ENCODE measurements around the gene ARL13B. TPM values are rescaled to one million over a fixed set of nuclear protein-coding genes. Genes with fewer than 3 reads are reported as not detected.

ARL13B gene
- total RNA-seq, 1 experiment from 2014 or later = 9.3 TPM

GRCh38 chr3:94093151-94093550, 113.2 kb downstream of the ARL13B start (continued):
- TF ChIP-seq FOXP4 (CRISPR knock-in tag; IDR thresholded peaks at IDR 0.05) = no peak
- no peak for TF ChIP-seq ZNF232 (CRISPR knock-in tag; IDR thresholded peaks at IDR 0.05)
- TF ChIP-seq ATF3 (CRISPR knock-in tag; conservative IDR thresholded peaks at IDR 0.05) = no peak
- no peak for TF ChIP-seq NR3C1 (CRISPR knock-in tag; conservative IDR thresholded peaks at IDR 0.05; ENCODE audit: low read depth)
- TF ChIP-seq RORB (CRISPR knock-in tag; IDR thresholded peaks at IDR 0.05) = no peak
- TF ChIP-seq MLX (CRISPR knock-in tag; IDR thresholded peaks at IDR 0.05) = no peak

- ATAC-seq = no peak
- ChIA-PET POLR2A (no interaction called here), CTCF (no interaction called here)
- no peaks in the 10 kb centered on the region for H3K27me3 Mint-ChIP-seq (ENCODE audit: low read depth)
- no peak overlapping the region for H3K27ac Mint-ChIP-seq
- H3K4me3 Mint-ChIP-seq = no peak overlapping the region
- no peaks in the 10 kb centered on the region for H3K4me1 Mint-ChIP-seq
- H3K9me3 Mint-ChIP-seq = no peaks in the 10 kb centered on the region
- H3K36me3 Mint-ChIP-seq = peaks cover 6% of the 10 kb centered on the region; the same call in 1 of the 2 replicates
- no peak for DNase-seq (ENCODE audit: low spot score)
- TF ChIP-seq FOXP1 (CRISPR knock-in tag; IDR thresholded peaks at IDR 0.05; ENCODE audit: borderline replicate concordance) (no peak), NR3C1 (CRISPR knock-in tag; conservative IDR thresholded peaks at IDR 0.05; ENCODE audit: low read depth) (no peak), E2F1 (CRISPR knock-in tag; IDR thresholded peaks at IDR 0.05) (no peak), E2F4 (CRISPR knock-in tag; IDR thresholded peaks at IDR 0.05; ENCODE audit: borderline replicate concordance, low read depth) (no peak), ETV6 (CRISPR knock-in tag; IDR thresholded peaks at IDR 0.05) (no peak), RELA (CRISPR knock-in tag; IDR thresholded peaks at IDR 0.05; ENCODE audit: borderline replicate concordance) (no peak)
Observed at GRCh38 chr3:94095111-94095510, 115.2 kb downstream of the ARL13B start.

- ChIA-PET POLR2A (no interaction called here), CTCF (interaction anchor here (0.8 kb wide), 1 partner anchor 29 kb away, joined by 3 read pairs; no protein-coding TSS in a partner anchor)
- H3K27ac Mint-ChIP-seq = no peak overlapping the region
- no peaks in the 10 kb centered on the region for H3K27me3 Mint-ChIP-seq (ENCODE audit: low read depth)
- DNase-seq (ENCODE audit: low spot score) (no peak), ATAC-seq (no peak)
- H3K4me3 Mint-ChIP-seq = no peak overlapping the region
- H3K4me1 Mint-ChIP-seq = no peaks in the 10 kb centered on the region
- peaks cover 6% of the 10 kb centered on the region; the same call in 1 of the 2 replicates for H3K36me3 Mint-ChIP-seq
- H3K9me3 Mint-ChIP-seq = no peaks in the 10 kb centered on the region
- TF ChIP-seq ZBTB43 (CRISPR knock-in tag; IDR thresholded peaks at IDR 0.05) (no peak), MXD4 (CRISPR knock-in tag; IDR thresholded peaks at IDR 0.05; ENCODE audit: borderline replicate concordance) (no peak), GTF2I (CRISPR knock-in tag; conservative IDR thresholded peaks at IDR 0.05) (no peak), ZNF532 (CRISPR knock-in tag; IDR thresholded peaks at IDR 0.05; ENCODE audit: borderline replicate concordance) (no peak), ZSCAN18 (CRISPR knock-in tag; IDR thresholded peaks at IDR 0.05) (no peak), IRF2 (CRISPR knock-in tag; IDR thresholded peaks at IDR 0.05; ENCODE audit: borderline replicate concordance, low read depth) (no peak), NFE2L1 (CRISPR knock-in tag; IDR thresholded peaks at IDR 0.05) (no peak), SMAD3 (CRISPR knock-in tag; IDR thresholded peaks at IDR 0.05; ENCODE audit: borderline replicate concordance) (no peak), ZMAT4 (CRISPR knock-in tag; IDR thresholded peaks at IDR 0.05) (no peak), ESRRA (CRISPR knock-in tag; IDR thresholded peaks at IDR 0.05; ENCODE audit: borderline replicate concordance) (no peak)
Observed at GRCh38 chr3:94098452-94098851, 118.5 kb downstream of the ARL13B start.

Data from WTC11 (cell line).